ENCODE measurements around the gene ABCC3. TPM values are rescaled to one million over a fixed set of nuclear protein-coding genes. Genes with fewer than 3 reads are reported as not detected.
A peak's percentile ranks its signal among the peaks of the same experiment; 100 is the strongest.

Gene ABCC3
- total RNA-seq, 4 donors from 2014 or later = 1.5 to 19.2 (median 7.3) TPM

DNA sequence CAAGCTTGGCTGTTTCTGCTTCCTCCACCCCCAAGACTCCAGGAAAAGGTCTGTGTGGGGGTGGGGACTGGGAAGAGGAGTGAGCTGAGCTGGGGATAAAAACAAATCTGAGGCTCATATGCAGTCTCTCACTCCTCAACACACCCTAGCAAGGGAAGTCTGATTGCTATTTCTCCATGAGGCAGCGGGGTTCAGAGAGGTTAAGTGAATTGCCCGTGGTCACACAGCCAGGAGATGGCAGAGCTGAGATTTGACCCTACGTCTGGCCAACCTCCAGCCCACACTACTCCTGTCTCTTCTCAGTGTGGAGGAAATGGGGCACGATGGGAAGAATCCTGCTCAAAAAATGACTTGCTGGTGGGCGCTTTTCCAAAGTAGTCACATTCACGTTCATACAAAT, 4.8 kb upstream of the ABCC3 start:
- TF ChIP-seq POLR2A (IDR thresholded peaks at IDR 0.05) = no peak
- TF ChIP-seq EP300 (IDR thresholded peaks at IDR 0.05) = no peak
- TF ChIP-seq, protein P1, sequence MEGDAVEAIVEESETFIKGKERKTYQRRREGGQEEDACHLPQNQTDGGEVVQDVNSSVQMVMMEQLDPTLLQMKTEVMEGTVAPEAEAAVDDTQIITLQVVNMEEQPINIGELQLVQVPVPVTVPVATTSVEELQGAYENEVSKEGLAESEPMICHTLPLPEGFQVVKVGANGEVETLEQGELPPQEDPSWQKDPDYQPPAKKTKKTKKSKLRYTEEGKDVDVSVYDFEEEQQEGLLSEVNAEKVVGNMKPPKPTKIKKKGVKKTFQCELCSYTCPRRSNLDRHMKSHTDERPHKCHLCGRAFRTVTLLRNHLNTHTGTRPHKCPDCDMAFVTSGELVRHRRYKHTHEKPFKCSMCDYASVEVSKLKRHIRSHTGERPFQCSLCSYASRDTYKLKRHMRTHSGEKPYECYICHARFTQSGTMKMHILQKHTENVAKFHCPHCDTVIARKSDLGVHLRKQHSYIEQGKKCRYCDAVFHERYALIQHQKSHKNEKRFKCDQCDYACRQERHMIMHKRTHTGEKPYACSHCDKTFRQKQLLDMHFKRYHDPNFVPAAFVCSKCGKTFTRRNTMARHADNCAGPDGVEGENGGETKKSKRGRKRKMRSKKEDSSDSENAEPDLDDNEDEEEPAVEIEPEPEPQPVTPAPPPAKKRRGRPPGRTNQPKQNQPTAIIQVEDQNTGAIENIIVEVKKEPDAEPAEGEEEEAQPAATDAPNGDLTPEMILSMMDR (IDR thresholded peaks at IDR 0.05) = no peak
- no peak for DNase-seq (ENCODE audit: low spot score in 2 of 2)
- no peaks in the 10 kb centered on the region for H3K9me3 ChIP-seq
- no peaks in the 10 kb centered on the region for H3K36me3 ChIP-seq
- H3K4me3 ChIP-seq = no peak overlapping the region
- peaks cover 0 to 25% (median 7%) of the 10 kb centered on the region in 4 donors for H3K4me1 ChIP-seq
- peaks cover 0 to 69% of the 10 kb centered on the region in 2 donors for H3K27me3 ChIP-seq
- H3K27ac ChIP-seq = no peak overlapping the region
- 73 to 78% methylated on average over 6 of the region's 6 CpGs for WGBS, 2 donors

DNA sequence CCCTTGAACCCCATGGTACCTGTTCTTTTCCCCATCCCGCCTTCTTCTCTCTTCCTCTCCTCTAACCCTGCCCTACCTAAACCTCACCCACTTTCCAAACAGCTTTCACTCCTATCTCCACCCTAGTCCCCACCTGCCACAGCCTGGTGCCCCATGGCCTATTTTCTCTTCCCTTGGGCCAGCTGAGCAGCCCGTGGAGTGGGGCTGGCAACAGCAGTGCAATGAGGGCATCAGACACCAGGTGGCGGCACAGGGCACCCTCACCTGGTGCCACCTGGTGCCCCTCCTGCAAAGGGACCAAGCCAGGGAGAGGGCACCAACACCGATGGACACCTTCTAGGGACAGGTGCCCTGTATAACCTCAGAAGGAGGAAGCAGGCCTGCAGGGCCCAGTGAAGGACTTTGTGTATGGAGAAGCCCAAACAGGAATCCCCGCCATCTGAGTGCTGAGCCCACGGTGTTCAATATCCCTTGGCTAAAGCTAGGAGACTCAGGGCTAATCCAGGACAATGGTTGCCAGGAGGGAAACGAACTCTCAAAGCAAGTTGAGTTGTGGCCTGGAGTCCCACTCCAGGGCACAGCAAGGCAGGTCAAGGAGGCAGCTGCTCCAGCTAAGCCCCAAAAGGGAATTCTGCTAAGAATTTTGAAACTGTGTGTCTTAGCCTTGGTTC, 4.0 kb upstream of the ABCC3 start:
- Histone ChIP-seq H3K27ac (no peak overlapping the region), H3K4me1 (peaks cover 0 to 29% (median 9%) of the 10 kb centered on the region in 4 donors), H3K27me3 (peaks cover 0 to 76% of the 10 kb centered on the region in 2 donors), H3K36me3 (no peaks in the 10 kb centered on the region), H3K9me3 (no peaks in the 10 kb centered on the region), H3K4me3 (no peak overlapping the region)
- WGBS, 2 donors = 69 to 72% methylated on average over 7 of the region's 7 CpGs
- peak in 1 of 2 donors; percentile 27 for DNase-seq (ENCODE audit: low spot score in 2 of 2)
- TF ChIP-seq POLR2A (IDR thresholded peaks at IDR 0.05) = no peak
- TF ChIP-seq EP300 (IDR thresholded peaks at IDR 0.05) = no peak
- TF ChIP-seq, protein P1 (IDR thresholded peaks at IDR 0.05) = peak; percentile 34 to 67 (median 58)

DNA sequence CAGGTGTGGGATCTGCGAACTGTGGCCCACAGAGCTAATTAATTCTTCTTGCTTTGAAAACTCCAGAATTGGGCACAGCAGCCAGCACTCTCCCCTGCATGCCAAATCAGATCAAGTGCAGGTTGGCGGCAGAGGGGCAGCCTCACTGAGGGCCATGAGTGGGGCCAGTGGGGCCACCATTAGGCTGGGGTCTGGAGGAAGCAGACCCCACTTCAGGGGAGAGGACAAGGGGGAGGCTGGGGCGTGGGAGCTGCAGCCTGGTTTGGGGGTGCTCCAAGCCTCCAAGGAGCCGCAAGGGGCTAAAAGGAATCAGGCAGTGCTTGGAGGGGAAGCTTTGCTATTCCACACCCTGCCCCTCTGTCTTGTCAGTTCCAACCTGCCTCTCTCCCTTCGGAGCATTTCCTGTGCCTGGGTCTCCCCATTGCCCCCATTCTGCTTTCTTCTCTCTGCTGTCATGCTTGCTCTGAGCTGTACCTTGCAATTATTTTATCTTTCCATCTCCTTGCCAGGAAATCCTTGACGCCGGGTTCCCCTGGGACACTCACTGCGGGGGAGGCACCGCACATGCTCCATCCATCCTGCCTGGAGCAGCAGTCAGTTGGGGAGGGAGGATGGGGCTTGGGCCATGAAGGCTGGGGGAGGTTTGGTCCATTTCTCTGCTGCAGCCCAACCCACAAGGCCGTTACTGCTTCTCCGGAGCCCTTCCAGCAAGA, 3.3 kb upstream of the ABCC3 start:
- 61 to 70% methylated on average over 10 to 11 of the region's 11 CpGs for WGBS, 2 donors
- Histone ChIP-seq H3K4me3 (no peak overlapping the region), H3K4me1 (peaks cover 0 to 23% (median 7%) of the 10 kb centered on the region in 4 donors), H3K36me3 (no peaks in the 10 kb centered on the region), H3K27ac (no peak overlapping the region), H3K9me3 (no peaks in the 10 kb centered on the region), H3K27me3 (peaks cover 0 to 83% of the 10 kb centered on the region in 2 donors)
- no peak for DNase-seq (ENCODE audit: low spot score in 2 of 2)
- no peak for TF ChIP-seq EP300 (IDR thresholded peaks at IDR 0.05)
- TF ChIP-seq, protein P1 (IDR thresholded peaks at IDR 0.05) = no peak
- TF ChIP-seq POLR2A (IDR thresholded peaks at IDR 0.05) = no peak

DNA sequence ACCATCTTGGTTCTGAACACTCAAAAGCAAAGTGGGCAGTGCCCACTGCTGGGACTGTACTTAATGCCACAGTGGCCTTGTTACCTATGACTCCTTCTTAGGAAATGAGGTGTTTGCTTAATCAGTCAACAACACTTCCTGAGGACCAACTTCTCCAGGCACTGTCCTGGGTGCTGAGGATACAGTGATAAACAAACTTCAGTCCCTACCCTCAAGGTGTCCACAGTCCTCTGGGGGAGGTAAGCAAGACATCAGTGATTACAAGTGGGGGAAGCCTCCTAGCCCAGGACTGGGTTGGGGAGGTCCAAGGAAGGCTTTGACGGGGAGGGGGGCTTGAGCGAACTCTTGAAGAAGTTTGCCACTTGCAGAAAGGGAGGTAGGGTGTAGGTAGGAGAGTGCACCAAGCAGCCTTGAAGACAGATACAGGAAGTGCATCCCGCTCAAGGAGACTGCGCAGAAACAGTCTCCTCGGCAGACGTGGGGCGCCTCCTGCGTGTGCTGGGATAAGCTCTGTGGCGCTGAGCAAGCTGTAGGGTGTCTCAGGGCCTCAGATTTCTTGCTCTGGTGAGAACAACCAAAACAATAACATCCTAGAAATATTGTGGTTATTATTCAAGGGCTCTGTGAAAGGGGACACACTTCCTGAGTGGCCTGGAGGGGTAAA, 2.6 kb upstream of the ABCC3 start:
- no peak overlapping the region for H3K4me3 ChIP-seq
- peaks cover 0 to 21% (median 7%) of the 10 kb centered on the region in 4 donors for H3K4me1 ChIP-seq
- H3K36me3 ChIP-seq = no peaks in the 10 kb centered on the region
- H3K27ac ChIP-seq = no peak overlapping the region
- no peak for TF ChIP-seq EP300 (IDR thresholded peaks at IDR 0.05)
- no peak for TF ChIP-seq POLR2A (IDR thresholded peaks at IDR 0.05)
- TF ChIP-seq, protein P1 (IDR thresholded peaks at IDR 0.05) = no peak
- WGBS, 2 donors = 70 to 89% methylated on average over 9 of the region's 9 CpGs
- H3K9me3 ChIP-seq = no peaks in the 10 kb centered on the region
- H3K27me3 ChIP-seq = peaks cover 0 to 88% of the 10 kb centered on the region in 2 donors
- DNase-seq (ENCODE audit: low spot score in 2 of 2) = no peak
